Lower lobe of right lung (tissue), 2 donors: Measurements from ENCODE around the gene GALK2. TPM values are rescaled to one million over a fixed set of nuclear protein-coding genes. Genes with fewer than 3 reads are reported as not detected.

ENCODE experiments used
- ATAC-seq, 2 donors: fragments of 200-7000 bp; cut with Tn5 transposase; one replicate each; pipeline ENCODE4 v1.9.1; 2020 to 2022; ENCODE audit warnings: mild to moderate bottlenecking in 2 of 2, moderate library complexity in 2 of 2
- DNase-seq: peaks from one replicate; pipeline ENCODE4 v3.0.0-alpha.2; 2020
- H3K27ac ChIP-seq: fragments of 200-600 bp; one replicate; pipeline ENCODE4 v1.8.0; 2022
- H3K27me3 ChIP-seq: fragments of 200-600 bp; one replicate; pipeline ENCODE4 v1.8.0; 2022; ENCODE audit warnings: low read depth
- H3K36me3 ChIP-seq: fragments of 200-600 bp; one replicate; pipeline ENCODE4 v1.8.0; 2022; ENCODE audit warnings: mild to moderate bottlenecking
- H3K4me1 ChIP-seq: fragments of 200-600 bp; one replicate; pipeline ENCODE4 v1.8.0; 2022
- H3K4me3 ChIP-seq: fragments of 200-600 bp; one replicate; pipeline ENCODE4 v1.8.0; 2022; ENCODE audit warnings: mild to moderate bottlenecking
- H3K9me3 ChIP-seq: fragments of 200-600 bp; one replicate; pipeline ENCODE4 v1.8.0; 2022
- CTCF ChIP-seq: fragments of 200-600 bp; IDR thresholded peaks from one replicate; pipeline ENCODE4 v1.8.0; 2022; ENCODE audit warnings: antibody characterized with exemption, mild to moderate bottlenecking
- intact Hi-C: fragments of 100-400 bp; cut with DNase I; formaldehyde crosslinking; loops from one replicate; pipeline ENCODE4 v1.11.0; 2022
- total RNA-seq: library from RNA; stranded (reverse); fragmentation: NEBNext Ultra II Directional; extraction: Animal tissue kit (Norgen Biotek cat#: 25700); gene quantifications from one replicate; pipeline ENCODE4 v1.2.1, GENCODE V29; 2021
- donor health status: DM: no; HTN: yes; CAD: no; lungs with severe emphysema.

GALK2 gene
- total RNA-seq, 1 donor from 2014 or later = 38.8 TPM

GRCh38 chr15:49282366-49282765 is 112.3 kb downstream of the GALK2 start:
- DNase-seq (no peak), ATAC-seq (no peak)
- peaks cover 44% of the 10 kb centered on the region for H3K36me3 ChIP-seq
- H3K4me1 ChIP-seq = no peaks in the 10 kb centered on the region
- H3K9me3 ChIP-seq = no peaks in the 10 kb centered on the region
- H3K27ac ChIP-seq = no peak overlapping the region
- intact Hi-C loops = no loop called here
- no peak overlapping the region for H3K4me3 ChIP-seq
- TF ChIP-seq CTCF = no peak
- no peaks in the 10 kb centered on the region for H3K27me3 ChIP-seq

GRCh38 chr15:49286649-49287404 is 116.8 kb downstream of the GALK2 start:
- no peaks in the 10 kb centered on the region for H3K4me1 ChIP-seq
- intact Hi-C loops = no loop called here
- DNase-seq = no peak
- TF ChIP-seq CTCF = no peak
- H3K36me3 ChIP-seq = peaks cover 42% of the 10 kb centered on the region
- ATAC-seq = no peak
- H3K4me3 ChIP-seq = no peak overlapping the region
- H3K27me3 ChIP-seq = no peaks in the 10 kb centered on the region
- H3K9me3 ChIP-seq = no peaks in the 10 kb centered on the region
- H3K27ac ChIP-seq = no peak overlapping the region

GRCh38 chr15:49287481-49287880 is 117.4 kb downstream of the GALK2 start:
- H3K27me3 ChIP-seq = no peaks in the 10 kb centered on the region
- intact Hi-C loops = no loop called here
- H3K36me3 ChIP-seq = peaks cover 41% of the 10 kb centered on the region
- no peak for ATAC-seq
- no peaks in the 10 kb centered on the region for H3K9me3 ChIP-seq
- DNase-seq = no peak
- TF ChIP-seq CTCF = no peak
- no peaks in the 10 kb centered on the region for H3K4me1 ChIP-seq
- no peak overlapping the region for H3K27ac ChIP-seq
- H3K4me3 ChIP-seq = no peak overlapping the region

GRCh38 chr15:49288391-49288790 is 118.3 kb downstream of the GALK2 start:
- Histone ChIP-seq H3K4me3 (no peak overlapping the region), H3K36me3 (peaks cover 43% of the 10 kb centered on the region), H3K4me1 (no peaks in the 10 kb centered on the region), H3K9me3 (no peaks in the 10 kb centered on the region), H3K27ac (no peak overlapping the region), H3K27me3 (no peaks in the 10 kb centered on the region)
- ATAC-seq (no peak), DNase-seq (no peak)
- intact Hi-C loops = no loop called here
- no peak for TF ChIP-seq CTCF

GRCh38 chr15:49290191-49290590 is 120.1 kb downstream of the GALK2 start:
- DNase-seq (no peak), ATAC-seq (no peak)
- Histone ChIP-seq H3K27ac (no peak overlapping the region), H3K9me3 (no peaks in the 10 kb centered on the region), H3K4me1 (no peaks in the 10 kb centered on the region), H3K4me3 (no peak overlapping the region), H3K27me3 (no peaks in the 10 kb centered on the region), H3K36me3 (peaks cover 27% of the 10 kb centered on the region)
- no peak for TF ChIP-seq CTCF
- intact Hi-C loops = no loop called here
